ENCODE data around the gene HIBADH. TPM values are rescaled to one million over a fixed set of nuclear protein-coding genes. Genes with fewer than 3 reads are reported as not detected.

Gene HIBADH
- total and polyA plus RNA-seq, 2 donors (not counting 3 experiments of a cell fraction or from before 2014, with no cell fraction given), result 22.6 to 30.5 TPM

DNA sequence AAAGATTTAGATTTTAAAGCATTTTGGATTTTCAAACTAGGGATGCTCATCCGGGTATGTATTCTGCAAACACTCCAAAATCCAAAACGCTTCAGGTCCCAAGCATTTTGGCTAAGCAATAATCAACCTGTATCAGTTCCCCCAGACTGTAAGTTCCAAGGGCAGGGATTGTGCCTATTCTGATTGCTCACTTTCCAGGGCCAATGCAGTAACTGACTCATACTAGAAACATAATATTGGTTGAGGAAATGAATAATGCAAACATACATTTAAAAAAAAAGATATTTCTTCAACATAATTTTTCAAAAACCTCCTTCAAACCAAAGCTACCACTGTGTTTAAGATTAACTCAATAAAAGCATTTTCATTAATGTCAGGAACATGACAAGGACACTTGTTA lies 69.5 kb downstream of the HIBADH start:
- no peak for TF ChIP-seq MYC (IDR thresholded peaks at IDR 0.05; ENCODE audit: low read depth, low read length)
- no peak for TF ChIP-seq MAX (IDR thresholded peaks at IDR 0.05; ENCODE audit: insufficient read depth, insufficient read length)
- no peak for TF ChIP-seq GATA2 (IDR thresholded peaks at IDR 0.05; ENCODE audit: insufficient read depth, insufficient read length, low read depth, low read length)
- TF ChIP-seq JUN (IDR thresholded peaks at IDR 0.05; ENCODE audit: borderline replicate concordance, insufficient read depth, insufficient read length, low read depth), result no peak
- no peak for TF ChIP-seq CTCF (IDR thresholded peaks at IDR 0.05; ENCODE audit: extremely low read depth in 1 of 2, insufficient read depth in 1 of 2, low read depth in 1 of 2, low read length in 2 of 2)
- TF ChIP-seq POLR2A (IDR thresholded peaks at IDR 0.05; ENCODE audit: low read depth, low read length), result no peak
- no peak for TF ChIP-seq POLR2AphosphoS5 (IDR thresholded peaks at IDR 0.05; ENCODE audit: insufficient read depth, low read depth, low read length)
- peak; percentile 61 for TF ChIP-seq FOS (IDR thresholded peaks at IDR 0.05; ENCODE audit: borderline replicate concordance, insufficient read depth, low read length)
- peak; percentile 19 for DNase-seq (ENCODE audit: low read depth, low spot score)
- Histone ChIP-seq H3K9ac (replicated peaks; ENCODE audit: extremely low read depth, insufficient read depth, low read length) (no peak overlapping the region), H3K79me2 (ENCODE audit: control insufficient read depth, insufficient read depth, low read length) (no peaks in the 10 kb centered on the region), H3K9me3 (replicated peaks; ENCODE audit: control insufficient read depth, insufficient read depth, low read length) (no peaks in the 10 kb centered on the region), H3K9me1 (replicated peaks; ENCODE audit: control insufficient read depth, extremely low read depth, insufficient read depth, low read length) (no peaks in the 10 kb centered on the region), H2AFZ (ENCODE audit: low read depth, low read length) (no peak overlapping the region), H3K27me3 (ENCODE audit: control insufficient read depth in 2 of 2, insufficient read depth in 2 of 2, low read length in 2 of 2) (no peaks in the 10 kb centered on the region), H3K4me1 (ENCODE audit: control insufficient read depth, extremely low read depth, insufficient read depth, low read length) (peaks cover 4% of the 10 kb centered on the region), H3K27ac (ENCODE audit: insufficient read depth, low read depth, low read length) (no peak overlapping the region), H3K4me3 (replicated peaks in 1 of 3; ENCODE audit: insufficient read depth in 1 of 3, low read depth in 1 of 3, low read length in 3 of 3) (no peak overlapping the region), H3K36me3 (ENCODE audit: control insufficient read depth in 2 of 2, extremely low read depth in 1 of 2, insufficient read depth in 2 of 2, low read length in 2 of 2) (no peaks in the 10 kb centered on the region), H3K4me2 (ENCODE audit: insufficient read depth, low read length) (peak overlapping the region; percentile 21), H4K20me1 (replicated peaks; ENCODE audit: control insufficient read depth, extremely low read depth, insufficient read depth, low read length) (no peaks in the 10 kb centered on the region)
- dilution Hi-C loops (cut with MboI; ENCODE audit: extremely low pct_ligation_motif_present, low sequenced_read_pairs), result no loop called here
- peak; percentile 59 for FAIRE-seq
- POLR2A ChIA-PET, result no interaction called here
- intact Hi-C loops (cut with micrococcal nuclease), result no loop called here
- CTCF ChIA-PET, result interaction anchor here (2.2 kb wide), 1 partner anchor 13 kb away, joined by 12 read pairs; no protein-coding TSS in a partner anchor
- no TSS peak for BruUV-seq (replicated peaks)

All from endothelial cell of umbilical vein (primary cell).